CD4-positive, alpha-beta T cell (primary cell): Measurements from ENCODE around the gene CLEC20A. TPM values are rescaled to one million over a fixed set of nuclear protein-coding genes. Genes with fewer than 3 reads are reported as not detected.
"Not testable (repeated sequence)": the region's sequence is repeated elsewhere in the genome, so short reads cannot be mapped to it uniquely, and the experiment has no call there.

Source experiments
- ATAC-seq: fragments of 200-7000 bp; cut with Tn5 transposase; one replicate; pipeline ENCODE4 v1.10.0; 2022; ENCODE audit warnings: mild to moderate bottlenecking; ENCODE audit not compliant: poor library complexity
- CTCF ChIA-PET: fragments of 350-600 bp; sonication (Branson Sonifier 250); formaldehyde crosslinking; loops from one replicate; lab custom pipeline; 2021; ENCODE audit warnings: antibody characterized with exemption, inconsistent platforms; lab: Charles Lee
- POLR2A ChIA-PET: fragments of 350-600 bp; sonication (Branson Sonifier 250); formaldehyde crosslinking; loops from one replicate; lab custom pipeline; 2021; ENCODE audit warnings: antibody characterized with exemption, inconsistent platforms; lab: Charles Lee
- DNase-seq, 14 experiments: peaks; one replicate each; pipeline ENCODE4 v3.0.0-alpha.2; 2013 to 2020; ENCODE audit warnings: mixed read lengths in 2 of 14
- H3K27ac ChIP-seq, 2 donors: one replicate each; pipeline versions ENCODE4 v1.5.1 to v1.7.0; 2013; ENCODE audit warnings: low read length in 2 of 2, low read depth in 1 of 2, mild to moderate bottlenecking in 1 of 2
- H3K27me3 ChIP-seq, 2 experiments: 1 replicate in 1 of 2; 2 replicates in 1 of 2; pipeline versions ENCODE4 v1.6.1 to v1.7.0; 2013; ENCODE audit warnings: low read length in 2 of 2, control low read depth in 1 of 2, mild to moderate bottlenecking in 1 of 2, moderate library complexity in 1 of 2; ENCODE audit not compliant: insufficient read depth in 2 of 2, control insufficient read depth in 1 of 2
- H3K36me3 ChIP-seq: one replicate; pipeline ENCODE4 v1.6.1; 2013; ENCODE audit warnings: low read length, control low read depth; ENCODE audit not compliant: insufficient read depth
- H3K4me1 ChIP-seq: one replicate; pipeline ENCODE4 v1.6.1; 2013; ENCODE audit warnings: low read length, control low read depth; ENCODE audit not compliant: insufficient read depth
- H3K4me3 ChIP-seq: one replicate; pipeline ENCODE4 v1.5.1; 2013; ENCODE audit warnings: mild to moderate bottlenecking, low read length, moderate library complexity
- H3K9me3 ChIP-seq, 2 experiments: 1 replicate in 1 of 2; 2 replicates in 1 of 2; pipeline versions ENCODE4 v1.6.1 to v1.7.0; 2013; ENCODE audit warnings: low read length in 2 of 2, mild to moderate bottlenecking in 2 of 2, control low read depth in 1 of 2, moderate library complexity in 1 of 2; ENCODE audit not compliant: control insufficient read depth in 1 of 2, insufficient read depth in 1 of 2
- H3K27ac Mint-ChIP-seq: one replicate; pipeline ENCODE4 v1.8.0; 2020; ENCODE audit warnings: mixed read lengths
- H3K27me3 Mint-ChIP-seq: one replicate; pipeline ENCODE4 v1.8.0; 2021; ENCODE audit warnings: mixed read lengths
- H3K36me3 Mint-ChIP-seq: one replicate; pipeline ENCODE4 v1.8.0; 2021; ENCODE audit warnings: low read depth, mixed read lengths
- H3K4me1 Mint-ChIP-seq: one replicate; pipeline ENCODE4 v1.8.0; 2021; ENCODE audit warnings: low read depth, mixed read lengths
- H3K4me3 Mint-ChIP-seq: one replicate; pipeline ENCODE4 v1.8.0; 2020; ENCODE audit warnings: mild to moderate bottlenecking, mixed read lengths
- H3K9me3 Mint-ChIP-seq: one replicate; pipeline ENCODE4 v1.8.0; 2020; ENCODE audit warnings: mixed read lengths
- CTCF ChIP-seq: fragments of 200-600 bp; IDR thresholded peaks from one replicate; pipeline ENCODE4 v1.8.0; 2022; ENCODE audit warnings: antibody characterized with exemption, mild to moderate bottlenecking
- intact Hi-C, 2 experiments: fragments of 100-400 bp; cut with DNase I in 1 of 2; cut with micrococcal nuclease in 1 of 2; formaldehyde crosslinking; loops; one replicate each; pipeline versions ENCODE4 v1.15.1 to v1.9.0; 2023 to 2025; cut with DNase I, micrococcal nuclease
- total RNA-seq, 174 experiments: library from RNA in 2 of 174; stranded (reverse) in 2 of 174; gene quantifications; one replicate each; pipeline ENCODE4 v1.2.3 and lab custom pipeline; 2021 to 2026

Gene CLEC20A
- total RNA-seq, 2 experiments from 2014 or later = not detected

DNA sequence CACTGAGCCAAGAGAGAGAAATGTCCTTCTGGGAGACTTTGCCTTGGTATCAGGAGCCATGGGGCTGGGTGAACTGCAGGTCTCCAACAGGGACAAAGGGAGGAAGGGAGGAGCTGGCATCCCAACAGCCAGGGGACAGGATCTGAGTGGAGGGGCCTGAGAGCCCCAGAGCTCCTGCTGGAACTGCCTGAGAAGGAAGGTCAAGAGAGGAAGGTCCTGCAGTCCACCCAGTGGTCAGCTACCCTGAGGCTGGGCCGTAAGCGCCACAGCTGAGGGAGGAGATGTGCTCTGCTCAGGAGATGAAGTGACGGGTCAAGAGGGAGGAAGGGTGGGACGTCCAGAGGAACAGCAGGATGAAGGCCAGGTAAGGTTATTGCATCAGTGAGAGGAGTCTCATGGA lies 7.5 kb upstream of the CLEC20A start:
- Mint-ChIP-seq H3K9me3 (no peaks in the 10 kb centered on the region), H3K4me1 (no peaks in the 10 kb centered on the region), H3K36me3 (no peaks in the 10 kb centered on the region), H3K4me3 (no peak overlapping the region), H3K27me3 (peaks cover 5% of the 10 kb centered on the region), H3K27ac (no peak overlapping the region)
- Histone ChIP-seq H3K9me3 (peaks cover 0 to 5% of the 10 kb centered on the region in 2 experiments), H3K4me1 (peaks cover 2% of the 10 kb centered on the region), H3K27ac (no peak overlapping the region), H3K36me3 (no peaks in the 10 kb centered on the region), H3K27me3 (peaks cover 0 to 8% of the 10 kb centered on the region in 2 experiments), H3K4me3 (no peak overlapping the region)
- TF ChIP-seq CTCF = no peak
- intact Hi-C loops = no loop called here
- CTCF ChIA-PET = no interaction called here
- no peak for ATAC-seq
- POLR2A ChIA-PET = no interaction called here
- DNase-seq = no peak

- no peak overlapping the region for H3K27ac Mint-ChIP-seq
- Histone ChIP-seq H3K4me1 (peaks cover 2% of the 10 kb centered on the region), H3K27ac (no peak overlapping the region), H3K36me3 (no peaks in the 10 kb centered on the region), H3K9me3 (peaks cover 0 to 5% of the 10 kb centered on the region in 2 experiments), H3K27me3 (peaks cover 0 to 8% of the 10 kb centered on the region in 2 experiments), H3K4me3 (no peak overlapping the region)
- peaks cover 5% of the 10 kb centered on the region for H3K27me3 Mint-ChIP-seq
- DNase-seq (no peak), ATAC-seq (no peak)
- no peaks in the 10 kb centered on the region for H3K9me3 Mint-ChIP-seq
- CTCF ChIA-PET = no interaction called here
- no peaks in the 10 kb centered on the region for H3K4me1 Mint-ChIP-seq
- H3K36me3 Mint-ChIP-seq = no peaks in the 10 kb centered on the region
- POLR2A ChIA-PET = no interaction called here
- TF ChIP-seq CTCF = no peak
- intact Hi-C loops = no loop called here
- no peak overlapping the region for H3K4me3 Mint-ChIP-seq
Measured at GRCh38 chr1:178503849-178504248, 7.1 kb upstream of the CLEC20A start.

DNA sequence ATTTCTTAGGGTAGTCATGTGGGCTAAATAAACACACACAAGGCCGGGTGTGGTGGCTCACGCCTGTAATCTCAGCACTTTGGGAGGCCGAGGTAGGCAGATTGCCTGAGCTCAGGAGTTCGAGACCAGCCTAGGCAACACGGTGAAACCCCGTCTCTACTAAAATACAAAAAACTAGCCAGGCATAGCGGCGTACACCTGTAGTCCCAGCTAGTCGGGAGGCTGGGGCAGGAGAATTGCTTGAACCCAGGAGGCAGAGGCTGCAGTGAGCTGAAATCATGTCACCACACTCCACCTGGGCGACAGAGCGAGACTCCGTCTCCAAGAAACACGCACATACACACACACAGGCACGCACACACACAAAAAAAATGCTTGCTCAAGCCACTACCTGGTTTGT lies 6.6 kb upstream of the CLEC20A start:
- H3K9me3 Mint-ChIP-seq, H3K4me1 Mint-ChIP-seq, intact Hi-C loops, CTCF ChIA-PET, H3K27ac ChIP-seq, H3K27me3 ChIP-seq, H3K4me3 ChIP-seq, H3K27me3 Mint-ChIP-seq, ATAC-seq, H3K36me3 ChIP-seq, DNase-seq, H3K4me1 ChIP-seq, H3K36me3 Mint-ChIP-seq, H3K9me3 ChIP-seq, H3K27ac Mint-ChIP-seq, H3K4me3 Mint-ChIP-seq, POLR2A ChIA-PET: not testable (repeated sequence)

DNA sequence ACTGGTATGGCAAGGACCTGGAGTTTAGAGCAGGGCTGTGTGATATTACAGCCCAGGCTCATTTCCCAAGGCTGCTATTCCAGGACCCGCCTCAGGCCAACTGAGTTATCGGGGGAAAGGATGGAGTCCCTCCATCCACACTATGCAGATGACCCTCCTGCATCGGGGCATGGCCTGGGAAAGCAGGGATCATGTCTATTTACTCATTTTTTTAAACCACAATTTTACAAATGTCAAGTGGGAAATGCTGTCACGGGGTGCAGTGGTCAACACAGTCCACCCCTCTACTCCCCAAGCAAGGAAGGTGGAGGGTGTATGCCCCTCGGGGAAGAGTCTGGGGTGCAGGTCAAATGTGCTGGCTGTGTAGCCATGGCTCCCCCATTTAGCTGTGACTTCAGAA lies 6.1 kb upstream of the CLEC20A start:
- ATAC-seq (no peak), DNase-seq (no peak)
- no peaks in the 10 kb centered on the region for H3K36me3 Mint-ChIP-seq
- intact Hi-C loops = no loop called here
- Histone ChIP-seq H3K9me3 (peaks cover 0 to 5% of the 10 kb centered on the region in 2 experiments), H3K27ac (no peak overlapping the region), H3K4me1 (peaks cover 2% of the 10 kb centered on the region), H3K36me3 (no peaks in the 10 kb centered on the region), H3K27me3 (peaks cover 0 to 8% of the 10 kb centered on the region in 2 experiments), H3K4me3 (no peak overlapping the region)
- no peak overlapping the region for H3K27ac Mint-ChIP-seq
- ChIA-PET CTCF (no interaction called here), POLR2A (no interaction called here)
- TF ChIP-seq CTCF = no peak
- no peaks in the 10 kb centered on the region for H3K9me3 Mint-ChIP-seq
- peaks cover 5% of the 10 kb centered on the region for H3K27me3 Mint-ChIP-seq
- no peaks in the 10 kb centered on the region for H3K4me1 Mint-ChIP-seq
- no peak overlapping the region for H3K4me3 Mint-ChIP-seq
